PC-3 (cell line): Measurements from ENCODE around the gene NTRK2. TPM values are rescaled to one million over a fixed set of nuclear protein-coding genes. Genes with fewer than 3 reads are reported as not detected.

Source experiments
- ATAC-seq: fragments of 200-7000 bp; cut with Tn5 transposase; 2 replicates; pipeline ENCODE4 v1.9.1; 2020; ENCODE audit warnings: mild to moderate bottlenecking, moderate library complexity
- BruUV-seq: library from RNA; stranded (reverse); fragments of 400-500 nt; replicated peaks from 2 replicates; lab custom pipeline; 2021; lab: Mats Ljungman, UMichigan
- CTCF ChIA-PET: fragments of 300-600 bp; sonication (Branson Sonifier 250); formaldehyde crosslinking; loops from one replicate; lab custom pipeline; 2022; ENCODE audit warnings: antibody characterized with exemption; lab: Charles Lee
- POLR2A ChIA-PET: fragments of 300-600 bp; sonication (Branson Sonifier 250); formaldehyde crosslinking; loops from one replicate; lab custom pipeline; 2022; ENCODE audit warnings: antibody characterized with exemption; ENCODE audit not compliant: unreplicated experiment; lab: Charles Lee
- DNase-seq: peaks from one replicate; pipeline ENCODE4 v3.0.0-alpha.2; 2015
- H2AFZ ChIP-seq: fragments of 300-600 bp; sonication (generic); 2 replicates; pipeline ENCODE4 v1.6.0; 2016; ENCODE audit warnings: antibody characterized with exemption, low read length
- H3F3A ChIP-seq: fragments of 300-600 bp; sonication (generic); one replicate; pipeline ENCODE4 v1.6.0; 2017; ENCODE audit warnings: antibody characterized with exemption, low read length, control low read depth, mild to moderate bottlenecking; ENCODE audit not compliant: unreplicated experiment
- H3K27ac ChIP-seq: fragments of 300-600 bp; sonication (generic); 2 replicates; pipeline ENCODE4 v1.5.1; 2016; ENCODE audit warnings: mild to moderate bottlenecking, low read length
- H3K27me3 ChIP-seq: fragments of 300-600 bp; sonication (generic); 2 replicates; pipeline ENCODE4 v1.6.1; 2016; ENCODE audit warnings: low read length, mixed read lengths
- H3K36me3 ChIP-seq: fragments of 300-600 bp; sonication (generic); 2 replicates; pipeline ENCODE4 v1.6.1; 2016; ENCODE audit warnings: low read depth, mixed run types, low read length, mixed read lengths
- H3K4me1 ChIP-seq: fragments of 300-600 bp; sonication (generic); 2 replicates; pipeline ENCODE4 v1.5.1; 2016; ENCODE audit warnings: low read length; ENCODE audit not compliant: insufficient read depth
- H3K4me2 ChIP-seq: fragments of 300-600 bp; sonication (generic); 2 replicates; pipeline ENCODE4 v1.6.0; 2016; ENCODE audit warnings: low read length
- H3K4me3 ChIP-seq: fragments of 300-600 bp; sonication (generic); 2 replicates; pipeline ENCODE4 v1.5.1; 2016; ENCODE audit warnings: mild to moderate bottlenecking, low read length, mixed read lengths
- H3K79me2 ChIP-seq: fragments of 300-600 bp; sonication (generic); 2 replicates; pipeline ENCODE4 v1.6.1; 2017; ENCODE audit warnings: low read length, mixed read lengths
- H3K9ac ChIP-seq: fragments of 300-600 bp; sonication (generic); 2 replicates; pipeline ENCODE4 v1.6.0; 2016; ENCODE audit warnings: mild to moderate bottlenecking, low read length
- H3K9me2 ChIP-seq: fragments of 300-600 bp; sonication (generic); replicated peaks from 2 replicates; pipeline ENCODE4 v1.6.1; 2016; ENCODE audit warnings: mixed run types, low read length, mixed read lengths
- H3K9me3 ChIP-seq: fragments of 300-600 bp; sonication (generic); 2 replicates; pipeline ENCODE4 v1.6.1; 2016; ENCODE audit warnings: low read length, mixed read lengths
- H4K20me1 ChIP-seq: fragments of 300-600 bp; sonication (generic); 2 replicates; pipeline ENCODE4 v1.6.1; 2016; ENCODE audit warnings: low read length, mixed read lengths
- EZH2 ChIP-seq: fragments of 300-600 bp; sonication (generic); IDR thresholded peaks from one replicate; pipeline ENCODE4 v1.6.1; 2017; ENCODE audit warnings: antibody characterized with exemption, mild to moderate bottlenecking, low read length; ENCODE audit not compliant: unreplicated experiment
- EZH2phosphoT487 ChIP-seq: fragments of 300-600 bp; sonication (generic); IDR thresholded peaks from 2 replicates; pipeline ENCODE4 v1.6.1; 2018; ENCODE audit warnings: mild to moderate bottlenecking, antibody characterized with exemption, low read length, borderline replicate concordance
- intact Hi-C: fragments of 100-400 bp; cut with micrococcal nuclease; formaldehyde crosslinking; loops from 2 replicates; pipeline ENCODE4 v1.9.0; 2023
- total RNA-seq: library from RNA; depleted of rRNA; stranded (reverse); fragments of >200 nt; gene quantifications from 2 replicates; pipeline ENCODE4 v1.2.3, GENCODE V29; 2014
- TF ChIP-seq, protein P1 (sequence below): fragments of 300-600 bp; sonication (generic); conservative IDR thresholded peaks from 2 replicates; pipeline ENCODE4 v1.5.1; 2017; ENCODE audit warnings: antibody characterized with exemption, low read depth, mild to moderate bottlenecking, low read length

The NTRK2 gene
- total RNA-seq, 1 experiment from 2014 or later = not detected

DNA sequence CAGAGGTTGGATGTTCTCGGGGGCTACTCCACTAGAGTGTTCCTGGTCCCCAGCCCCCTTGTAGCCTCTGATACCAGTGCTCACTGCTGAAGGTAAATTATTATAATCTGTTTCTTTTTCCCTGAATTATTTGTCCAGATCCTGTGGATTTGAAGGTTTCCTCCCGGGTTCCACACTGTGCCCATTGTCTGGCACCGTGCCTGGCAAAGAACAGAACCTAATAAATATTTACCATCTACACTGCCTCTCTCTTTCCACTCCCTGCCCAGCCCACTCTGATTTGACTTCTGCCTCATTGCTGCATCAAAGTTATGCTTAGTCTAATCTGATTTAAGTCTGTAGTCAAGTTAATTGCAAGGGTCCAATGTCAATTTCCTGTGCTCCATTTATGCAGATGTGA is 322.9 kb downstream of the NTRK2 start:
- no peak for ATAC-seq
- POLR2A ChIA-PET = no interaction called here
- H3K4me3 ChIP-seq = no peak overlapping the region
- CTCF ChIA-PET = no interaction called here
- intact Hi-C loops = no loop called here
- no peaks in the 10 kb centered on the region for H4K20me1 ChIP-seq
- H3K9me3 ChIP-seq = no peaks in the 10 kb centered on the region
- BruUV-seq = no TSS peak
- H3K36me3 ChIP-seq = no peaks in the 10 kb centered on the region
- no peaks in the 10 kb centered on the region for H3K9me2 ChIP-seq
- H3F3A ChIP-seq = no peaks in the 10 kb centered on the region
- H2AFZ ChIP-seq = no peak overlapping the region
- no peaks in the 10 kb centered on the region for H3K4me1 ChIP-seq
- DNase-seq = no peak
- H3K79me2 ChIP-seq = no peaks in the 10 kb centered on the region
- TF ChIP-seq, protein P1, sequence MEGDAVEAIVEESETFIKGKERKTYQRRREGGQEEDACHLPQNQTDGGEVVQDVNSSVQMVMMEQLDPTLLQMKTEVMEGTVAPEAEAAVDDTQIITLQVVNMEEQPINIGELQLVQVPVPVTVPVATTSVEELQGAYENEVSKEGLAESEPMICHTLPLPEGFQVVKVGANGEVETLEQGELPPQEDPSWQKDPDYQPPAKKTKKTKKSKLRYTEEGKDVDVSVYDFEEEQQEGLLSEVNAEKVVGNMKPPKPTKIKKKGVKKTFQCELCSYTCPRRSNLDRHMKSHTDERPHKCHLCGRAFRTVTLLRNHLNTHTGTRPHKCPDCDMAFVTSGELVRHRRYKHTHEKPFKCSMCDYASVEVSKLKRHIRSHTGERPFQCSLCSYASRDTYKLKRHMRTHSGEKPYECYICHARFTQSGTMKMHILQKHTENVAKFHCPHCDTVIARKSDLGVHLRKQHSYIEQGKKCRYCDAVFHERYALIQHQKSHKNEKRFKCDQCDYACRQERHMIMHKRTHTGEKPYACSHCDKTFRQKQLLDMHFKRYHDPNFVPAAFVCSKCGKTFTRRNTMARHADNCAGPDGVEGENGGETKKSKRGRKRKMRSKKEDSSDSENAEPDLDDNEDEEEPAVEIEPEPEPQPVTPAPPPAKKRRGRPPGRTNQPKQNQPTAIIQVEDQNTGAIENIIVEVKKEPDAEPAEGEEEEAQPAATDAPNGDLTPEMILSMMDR = no peak
- TF ChIP-seq EZH2phosphoT487 (no peak), EZH2 (no peak)
- H3K27ac ChIP-seq = no peak overlapping the region
- no peak overlapping the region for H3K4me2 ChIP-seq
- H3K27me3 ChIP-seq = peaks cover 7% of the 10 kb centered on the region; the same call in 1 of the 2 replicates
- H3K9ac ChIP-seq = no peak overlapping the region

DNA sequence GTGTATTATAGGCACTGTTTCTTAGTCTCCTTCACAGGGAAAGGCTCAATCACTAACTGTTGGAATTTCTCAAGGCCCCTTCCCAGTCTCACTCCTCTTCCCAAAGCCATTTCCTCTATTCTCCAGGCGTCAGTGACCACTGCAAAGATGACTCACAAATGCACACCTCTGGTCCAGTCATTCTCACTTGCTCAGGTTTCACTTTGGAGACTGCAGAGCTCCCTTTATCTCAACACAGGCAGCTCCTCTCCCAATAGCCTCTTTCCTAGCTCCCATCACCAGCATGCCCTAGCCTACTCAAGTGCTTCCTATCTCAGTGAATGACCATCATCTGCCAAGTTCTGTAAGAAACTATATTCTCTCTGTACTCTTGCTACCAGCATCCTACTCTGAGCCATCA is 323.6 kb downstream of the NTRK2 start:
- intact Hi-C loops = no loop called here
- Histone ChIP-seq H3K9me3 (no peaks in the 10 kb centered on the region), H3F3A (no peaks in the 10 kb centered on the region), H3K9me2 (no peaks in the 10 kb centered on the region), H3K4me3 (no peak overlapping the region), H3K4me2 (no peak overlapping the region), H3K4me1 (no peaks in the 10 kb centered on the region), H3K36me3 (no peaks in the 10 kb centered on the region), H4K20me1 (no peaks in the 10 kb centered on the region), H3K27me3 (peaks cover 7% of the 10 kb centered on the region; the same call in 1 of the 2 replicates), H3K79me2 (no peaks in the 10 kb centered on the region), H3K27ac (no peak overlapping the region), H3K9ac (no peak overlapping the region), H2AFZ (no peak overlapping the region)
- POLR2A ChIA-PET = no interaction called here
- BruUV-seq = no TSS peak
- DNase-seq = no peak
- CTCF ChIA-PET = no interaction called here
- ATAC-seq = no peak
- TF ChIP-seq, protein P1 = no peak
- TF ChIP-seq EZH2 = no peak
- TF ChIP-seq EZH2phosphoT487 = no peak

DNA sequence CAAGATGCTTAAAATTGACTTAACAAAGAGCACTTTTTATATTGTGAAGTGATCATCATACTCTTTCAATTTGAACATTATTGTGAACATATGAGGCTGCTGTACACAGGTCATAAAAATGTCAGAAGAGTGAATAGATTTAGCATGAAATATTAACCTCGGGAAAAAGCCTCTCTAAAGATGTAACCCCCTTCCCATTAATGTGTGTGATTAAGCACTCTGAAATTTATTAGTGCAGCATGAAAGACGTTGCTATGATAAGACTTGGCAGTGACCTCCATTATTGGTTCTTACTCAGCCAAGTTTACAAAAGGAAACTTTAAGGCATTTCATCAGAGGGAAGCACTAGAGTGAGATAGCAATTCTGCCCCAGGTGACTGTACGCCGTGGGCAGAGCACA is 326.5 kb downstream of the NTRK2 start:
- Histone ChIP-seq H3K4me1 (no peaks in the 10 kb centered on the region), H3K36me3 (no peaks in the 10 kb centered on the region), H3F3A (no peaks in the 10 kb centered on the region), H3K4me2 (no peak overlapping the region), H3K27ac (no peak overlapping the region), H3K79me2 (no peaks in the 10 kb centered on the region), H3K4me3 (no peak overlapping the region), H3K27me3 (no peaks in the 10 kb centered on the region), H3K9me2 (no peaks in the 10 kb centered on the region), H2AFZ (no peak overlapping the region), H4K20me1 (no peaks in the 10 kb centered on the region), H3K9ac (no peak overlapping the region), H3K9me3 (no peaks in the 10 kb centered on the region)
- POLR2A ChIA-PET = no interaction called here
- DNase-seq = peak; percentile 23
- TF ChIP-seq, protein P1 = no peak
- TF ChIP-seq EZH2phosphoT487 = no peak
- TF ChIP-seq EZH2 = no peak
- ATAC-seq = no peak
- no TSS peak for BruUV-seq
- intact Hi-C loops = no loop called here
- CTCF ChIA-PET = no interaction called here
